GM19025 (cell line): ENCODE data around the gene INSYN1.
A peak's percentile ranks its signal among the peaks of the same experiment; 100 is the strongest.
"Not testable (repeated sequence)": the region's sequence is repeated elsewhere in the genome, so short reads cannot be mapped to it uniquely, and the experiment has no call there.

ENCODE experiments used
- ATAC-seq: cut with Tn5 transposase; IDR thresholded peaks from one replicate; pipeline ENCODE4 v1.9.1; 2021; ENCODE audit warnings: mild to moderate bottlenecking, low read depth, moderate library complexity; ENCODE audit not compliant: unreplicated experiment

INSYN1 gene

GRCh38 chr15:73717206-73717605 lies 35.9 kb downstream of the INSYN1 start:
- ATAC-seq = no peak

GRCh38 chr15:73716417-73716816 lies 36.7 kb downstream of the INSYN1 start:
- ATAC-seq = no peak

- ATAC-seq = no peak
These were observed 37.7 kb downstream of the INSYN1 start for GRCh38 chr15:73715417-73715816.

DNA sequence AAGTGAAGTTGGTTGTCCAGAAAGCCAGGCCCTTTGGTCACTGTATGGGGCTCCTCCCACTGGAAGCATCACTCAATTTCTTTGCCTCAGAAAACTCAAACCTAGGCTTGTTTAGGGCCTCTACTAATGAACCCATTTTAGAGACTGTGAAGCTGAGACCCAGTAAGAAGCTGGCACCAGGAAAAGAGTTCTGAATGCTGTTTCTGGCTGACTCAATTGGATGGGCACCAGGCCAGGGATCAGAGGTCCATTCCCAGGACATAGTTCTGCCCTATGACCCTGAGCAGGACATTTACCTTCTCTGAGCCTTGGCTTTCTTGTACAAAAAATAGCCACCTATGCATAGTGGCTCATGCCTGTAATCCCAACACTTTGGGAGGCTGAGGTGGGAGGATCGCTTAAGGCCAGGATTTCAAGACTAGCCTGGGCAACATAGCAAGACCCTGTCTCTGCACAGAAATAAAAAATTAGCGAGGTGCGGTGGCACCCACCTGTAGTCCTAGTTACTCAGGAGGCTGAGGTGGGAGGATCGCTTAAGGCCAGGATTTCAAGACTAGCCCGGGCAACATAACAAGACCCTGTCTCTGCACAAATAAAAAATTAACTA lies 38.4 kb downstream of the INSYN1 start:
- ATAC-seq = no peak

DNA sequence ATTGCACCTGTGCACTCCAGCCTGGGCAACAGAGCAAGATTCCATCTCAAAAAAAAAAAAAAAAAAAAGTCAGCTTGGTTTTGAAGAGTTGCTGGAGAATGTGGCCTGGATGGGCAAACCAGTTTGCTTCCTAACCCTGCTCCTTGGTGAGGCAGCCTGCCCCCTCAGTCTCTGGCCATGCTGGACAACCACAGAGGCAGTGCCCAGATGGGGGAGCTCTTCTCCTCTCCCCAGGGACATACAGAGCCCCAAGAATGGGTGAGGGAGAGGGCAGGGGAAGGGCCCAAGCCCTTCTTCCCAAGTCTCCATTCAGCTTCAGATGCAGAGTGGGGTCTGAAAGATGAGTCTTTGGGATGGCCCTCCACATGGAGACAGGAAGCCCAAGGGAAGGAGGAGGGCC lies 41.0 kb downstream of the INSYN1 start:
- no peak for ATAC-seq

GRCh38 chr15:73711526-73711925 lies 41.6 kb downstream of the INSYN1 start:
- ATAC-seq = no peak

DNA sequence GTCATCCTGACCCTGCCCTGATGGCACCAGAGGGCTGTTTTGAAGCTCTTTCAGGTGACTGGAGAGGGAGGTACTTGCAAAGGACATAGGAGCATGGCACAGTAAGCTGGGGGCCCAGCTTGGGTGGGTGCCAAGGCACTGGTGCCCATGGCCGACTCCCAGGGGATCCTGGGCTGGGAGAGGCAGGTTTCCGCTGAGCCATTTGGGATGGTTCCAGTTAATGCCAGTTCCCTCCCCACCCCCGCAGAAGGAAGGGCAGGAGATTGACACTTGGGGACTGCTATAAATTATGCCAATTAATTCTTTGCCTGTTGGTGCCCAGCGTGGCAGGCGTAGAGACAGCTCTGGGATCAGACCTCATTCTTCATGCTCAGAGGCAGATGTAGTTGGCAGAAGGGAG lies 42.8 kb downstream of the INSYN1 start:
- no peak for ATAC-seq

GRCh38 chr15:73709686-73710085 lies 43.5 kb downstream of the INSYN1 start:
- no peak for ATAC-seq

DNA sequence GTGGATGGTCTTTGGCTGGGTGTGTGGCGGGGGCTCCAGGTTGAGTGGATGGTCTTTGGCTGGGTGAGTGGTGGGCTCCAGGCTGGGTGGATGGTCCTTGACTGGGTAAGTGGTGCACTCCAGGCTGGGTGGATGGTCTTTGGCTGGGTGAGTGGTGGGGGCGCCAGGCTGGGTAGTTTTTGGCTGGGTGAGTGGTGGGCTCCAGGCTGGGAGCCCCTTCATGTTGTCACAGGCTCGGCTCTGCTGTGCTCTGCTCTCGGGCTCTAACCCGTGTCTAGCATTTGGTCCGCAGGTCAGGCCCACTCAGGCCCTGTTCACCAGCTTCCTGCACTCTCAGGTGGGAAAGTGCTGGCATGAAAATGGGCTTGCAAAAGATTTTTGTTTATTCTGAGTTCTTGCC lies 43.9 kb downstream of the INSYN1 start:
- no peak for ATAC-seq

GRCh38 chr15:73708691-73709090 lies 44.5 kb downstream of the INSYN1 start:
- ATAC-seq = no peak

GRCh38 chr15:73704869-73705645 lies 48.1 kb downstream of the INSYN1 start:
- ATAC-seq = no peak

- ATAC-seq = not testable (repeated sequence)
These were observed 48.8 kb downstream of the INSYN1 start for GRCh38 chr15:73704142-73704868.

GRCh38 chr15:73703601-73704000 lies 49.5 kb downstream of the INSYN1 start:
- ATAC-seq = not testable (repeated sequence)

DNA sequence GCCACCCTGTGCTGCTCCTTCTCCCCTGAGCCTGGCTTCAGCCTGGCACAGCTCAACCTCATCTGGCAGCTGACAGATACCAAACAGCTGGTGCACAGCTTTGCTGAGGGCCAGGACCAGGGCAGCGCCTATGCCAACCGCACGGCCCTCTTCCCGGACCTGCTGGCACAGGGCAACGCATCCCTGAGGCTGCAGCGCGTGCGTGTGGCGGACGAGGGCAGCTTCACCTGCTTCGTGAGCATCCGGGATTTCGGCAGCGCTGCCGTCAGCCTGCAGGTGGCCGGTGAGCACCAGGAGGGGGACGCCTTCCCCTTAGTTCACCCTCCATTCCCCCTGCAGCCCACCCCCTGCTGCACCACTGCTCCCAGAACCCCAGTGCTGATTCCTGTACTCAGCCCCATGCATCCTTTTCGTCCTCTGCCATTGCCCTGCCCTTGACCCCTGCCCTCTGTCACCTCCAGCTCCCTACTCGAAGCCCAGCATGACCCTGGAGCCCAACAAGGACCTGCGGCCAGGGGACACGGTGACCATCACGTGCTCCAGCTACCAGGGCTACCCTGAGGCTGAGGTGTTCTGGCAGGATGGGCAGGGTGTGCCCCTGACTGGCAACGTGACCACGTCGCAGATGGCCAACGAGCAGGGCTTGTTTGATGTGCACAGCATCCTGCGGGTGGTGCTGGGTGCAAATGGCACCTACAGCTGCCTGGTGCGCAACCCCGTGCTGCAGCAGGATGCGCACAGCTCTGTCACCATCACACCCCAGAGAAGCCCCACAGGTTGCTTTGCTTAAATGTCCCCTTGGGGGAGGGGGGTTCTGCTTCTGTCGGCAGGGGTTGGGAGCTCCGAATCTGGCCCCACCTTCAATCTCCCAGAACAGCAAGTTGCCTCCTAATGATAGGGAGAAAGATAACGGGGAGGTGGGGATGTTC lies 50.6 kb downstream of the INSYN1 start:
- ATAC-seq = not testable (repeated sequence)

DNA sequence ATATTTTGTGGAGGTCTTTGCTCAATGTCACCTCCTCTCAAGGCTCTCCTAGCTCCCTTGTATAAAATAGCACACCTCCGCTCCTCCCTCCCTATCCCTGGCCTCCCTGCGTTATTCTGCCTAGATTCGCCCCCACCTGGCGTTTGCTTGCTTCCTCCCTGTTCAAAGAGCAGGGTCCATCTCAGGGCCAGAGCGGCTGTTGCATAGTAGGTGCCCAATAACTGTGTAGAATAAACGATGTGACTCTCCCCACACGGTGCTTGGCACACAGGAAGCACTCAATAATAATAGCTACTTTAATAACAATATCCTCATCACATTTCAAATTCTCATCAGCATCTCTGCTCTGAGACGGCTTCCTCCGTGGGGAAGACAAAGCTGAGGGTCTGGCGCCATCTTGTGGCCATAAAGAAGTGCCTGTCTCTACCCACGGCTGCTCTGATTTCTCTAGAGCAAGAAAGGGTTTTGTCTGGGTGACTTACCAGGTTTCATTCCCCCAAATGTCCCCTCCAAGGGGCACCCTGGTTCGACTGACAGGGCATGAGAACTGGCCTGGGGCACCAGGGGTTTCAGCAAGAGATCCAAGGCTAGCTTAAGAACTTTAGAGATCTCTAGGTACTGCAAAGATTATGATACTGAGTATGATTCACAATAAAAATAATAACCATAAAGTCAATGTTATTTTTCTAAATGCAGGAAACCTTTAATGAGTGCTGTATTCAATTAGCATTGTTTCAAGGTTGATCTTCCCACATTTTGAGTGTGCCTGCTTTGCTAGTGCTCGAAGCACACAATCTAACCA lies 52.9 kb downstream of the INSYN1 start:
- no peak for ATAC-seq

GRCh38 chr15:73699249-73700040 lies 53.7 kb downstream of the INSYN1 start:
- ATAC-seq = no peak

GRCh38 chr15:73697033-73697467 lies 56.1 kb downstream of the INSYN1 start:
- peak; percentile 58 for ATAC-seq

DNA sequence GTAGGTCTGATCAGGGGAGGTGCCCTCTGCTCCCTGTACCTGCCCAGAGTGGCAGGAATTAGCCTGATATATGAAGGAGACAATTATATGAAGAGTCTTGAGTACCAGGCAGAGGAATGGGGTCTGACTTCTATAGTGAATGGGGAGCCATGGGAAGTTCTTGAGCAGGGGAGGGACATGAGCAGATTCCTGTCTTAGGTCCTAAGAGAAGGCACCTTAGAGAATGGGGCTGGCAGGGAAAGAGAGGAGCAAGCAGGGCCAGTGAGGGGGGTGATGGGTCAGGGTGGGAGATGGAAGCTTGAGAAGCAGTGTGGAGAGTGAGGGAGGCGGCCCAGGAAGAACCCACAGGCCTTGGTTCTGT lies 56.5 kb downstream of the INSYN1 start:
- no peak for ATAC-seq
